A549 (cell line): Measurements from ENCODE around the gene ZC2HC1B.
"Not testable (repeated sequence)": the region's sequence is repeated elsewhere in the genome, so short reads cannot be mapped to it uniquely, and the experiment has no call there.

ENCODE experiments used
- CTCF ChIP-seq: fragments of >200 bp; sonication (Bioruptor Twin); formaldehyde crosslinking; IDR thresholded peaks from 3 replicates; pipeline ENCODE4 v1.5.1; 2016
- EP300 ChIP-seq, 2 experiments: fragments of >200 bp; sonication (Bioruptor Twin); formaldehyde crosslinking; IDR thresholded peaks; 2 replicates in 1 of 2; 3 replicates in 1 of 2; pipeline ENCODE4 v1.6.1; 2016 to 2017
- JUNB ChIP-seq: fragments of >200 bp; sonication (Bioruptor Twin); formaldehyde crosslinking; IDR thresholded peaks from 2 replicates; pipeline ENCODE4 v1.6.1; 2016
- NR3C1 ChIP-seq: fragments of >200 bp; sonication (Bioruptor Twin); formaldehyde crosslinking; IDR thresholded peaks from 3 replicates; pipeline ENCODE4 v1.6.1; 2017
- SMC3 ChIP-seq: fragments of >200 bp; sonication (Bioruptor Twin); formaldehyde crosslinking; IDR thresholded peaks from 3 replicates; pipeline ENCODE4 v1.6.1; 2018; ENCODE audit warnings: inconsistent platforms
- TP53 ChIP-seq: fragments of 250-450 bp; sonication (Bioruptor Pico); IDR thresholded peaks from 2 replicates; pipeline ENCODE4 v1.5.0; 2021; ENCODE audit warnings: mild to moderate bottlenecking, moderate library complexity
- USF2 ChIP-seq: fragments of 450-650 bp; IDR thresholded peaks from 2 replicates; pipeline ENCODE4 v1.6.1; 2014; ENCODE audit warnings: antibody characterized with exemption
- TF ChIP-seq, protein P1 (sequence below): fragments of 150-350 bp; IDR thresholded peaks from 2 replicates; pipeline ENCODE4 v1.6.1; 2014; ENCODE audit warnings: low read depth, mild to moderate bottlenecking, low read length
- TF ChIP-seq, protein P2 (sequence below): fragments of 200-600 bp; sonication (generic); IDR thresholded peaks from 2 replicates; pipeline ENCODE4 v1.6.1; 2016; ENCODE audit warnings: antibody characterized with exemption, mild to moderate bottlenecking, moderate library complexity

GRCh38 chr6:143917026-143917425 lies 52.8 kb downstream of the ZC2HC1B start:
- TF ChIP-seq CTCF; NR3C1; USF2; EP300 (IDR thresholded peaks at IDR 0.05); SMC3; JUNB; TP53 (CRISPR knock-in tag): not testable (repeated sequence)
- TF ChIP-seq, protein P1, sequence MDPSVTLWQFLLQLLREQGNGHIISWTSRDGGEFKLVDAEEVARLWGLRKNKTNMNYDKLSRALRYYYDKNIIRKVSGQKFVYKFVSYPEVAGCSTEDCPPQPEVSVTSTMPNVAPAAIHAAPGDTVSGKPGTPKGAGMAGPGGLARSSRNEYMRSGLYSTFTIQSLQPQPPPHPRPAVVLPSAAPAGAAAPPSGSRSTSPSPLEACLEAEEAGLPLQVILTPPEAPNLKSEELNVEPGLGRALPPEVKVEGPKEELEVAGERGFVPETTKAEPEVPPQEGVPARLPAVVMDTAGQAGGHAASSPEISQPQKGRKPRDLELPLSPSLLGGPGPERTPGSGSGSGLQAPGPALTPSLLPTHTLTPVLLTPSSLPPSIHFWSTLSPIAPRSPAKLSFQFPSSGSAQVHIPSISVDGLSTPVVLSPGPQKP = not testable (repeated sequence)
- TF ChIP-seq, protein P2, sequence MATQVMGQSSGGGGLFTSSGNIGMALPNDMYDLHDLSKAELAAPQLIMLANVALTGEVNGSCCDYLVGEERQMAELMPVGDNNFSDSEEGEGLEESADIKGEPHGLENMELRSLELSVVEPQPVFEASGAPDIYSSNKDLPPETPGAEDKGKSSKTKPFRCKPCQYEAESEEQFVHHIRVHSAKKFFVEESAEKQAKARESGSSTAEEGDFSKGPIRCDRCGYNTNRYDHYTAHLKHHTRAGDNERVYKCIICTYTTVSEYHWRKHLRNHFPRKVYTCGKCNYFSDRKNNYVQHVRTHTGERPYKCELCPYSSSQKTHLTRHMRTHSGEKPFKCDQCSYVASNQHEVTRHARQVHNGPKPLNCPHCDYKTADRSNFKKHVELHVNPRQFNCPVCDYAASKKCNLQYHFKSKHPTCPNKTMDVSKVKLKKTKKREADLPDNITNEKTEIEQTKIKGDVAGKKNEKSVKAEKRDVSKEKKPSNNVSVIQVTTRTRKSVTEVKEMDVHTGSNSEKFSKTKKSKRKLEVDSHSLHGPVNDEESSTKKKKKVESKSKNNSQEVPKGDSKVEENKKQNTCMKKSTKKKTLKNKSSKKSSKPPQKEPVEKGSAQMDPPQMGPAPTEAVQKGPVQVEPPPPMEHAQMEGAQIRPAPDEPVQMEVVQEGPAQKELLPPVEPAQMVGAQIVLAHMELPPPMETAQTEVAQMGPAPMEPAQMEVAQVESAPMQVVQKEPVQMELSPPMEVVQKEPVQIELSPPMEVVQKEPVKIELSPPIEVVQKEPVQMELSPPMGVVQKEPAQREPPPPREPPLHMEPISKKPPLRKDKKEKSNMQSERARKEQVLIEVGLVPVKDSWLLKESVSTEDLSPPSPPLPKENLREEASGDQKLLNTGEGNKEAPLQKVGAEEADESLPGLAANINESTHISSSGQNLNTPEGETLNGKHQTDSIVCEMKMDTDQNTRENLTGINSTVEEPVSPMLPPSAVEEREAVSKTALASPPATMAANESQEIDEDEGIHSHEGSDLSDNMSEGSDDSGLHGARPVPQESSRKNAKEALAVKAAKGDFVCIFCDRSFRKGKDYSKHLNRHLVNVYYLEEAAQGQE = not testable (repeated sequence)
